Stimulated activated naive CD8-positive, alpha-beta T cell treated with anti-CD3 and anti-CD28 coated beads, Interleukin-15, Interleukin-2, amounts not matched to agents 100 ng/mL and 50 ng/mL, for 24 hours (primary cell): ENCODE data around the gene WDR75.

Experiments
- H3K27ac Mint-ChIP-seq: one replicate; pipeline ENCODE4 v1.8.0; 2021; ENCODE audit warnings: mild to moderate bottlenecking, mixed read lengths
- H3K27me3 Mint-ChIP-seq: one replicate; pipeline ENCODE4 v1.8.0; 2021; ENCODE audit warnings: mixed read lengths
- H3K36me3 Mint-ChIP-seq: one replicate; pipeline ENCODE4 v1.8.0; 2021; ENCODE audit warnings: low read depth, mixed read lengths
- H3K4me1 Mint-ChIP-seq: one replicate; pipeline ENCODE4 v1.8.0; 2021; ENCODE audit warnings: low read depth, mixed read lengths
- H3K4me3 Mint-ChIP-seq: one replicate; pipeline ENCODE4 v1.8.0; 2021; ENCODE audit warnings: mild to moderate bottlenecking, mixed read lengths
- H3K9me3 Mint-ChIP-seq: one replicate; pipeline ENCODE4 v1.8.0; 2021; ENCODE audit warnings: mixed read lengths

Gene WDR75

GRCh38 chr2:189521699-189522434 lies 80.6 kb downstream of the WDR75 start:
- Mint-ChIP-seq H3K4me3 (no peak overlapping the region), H3K27me3 (peaks cover 4% of the 10 kb centered on the region), H3K9me3 (no peaks in the 10 kb centered on the region)

GRCh38 chr2:189522435-189523151 lies 81.3 kb downstream of the WDR75 start:
- H3K4me3 Mint-ChIP-seq = no peak overlapping the region
- H3K36me3 Mint-ChIP-seq = no peaks in the 10 kb centered on the region
- no peak overlapping the region for H3K27ac Mint-ChIP-seq
- H3K27me3 Mint-ChIP-seq = no peaks in the 10 kb centered on the region
- H3K4me1 Mint-ChIP-seq = no peaks in the 10 kb centered on the region
- no peaks in the 10 kb centered on the region for H3K9me3 Mint-ChIP-seq

More at GRCh38 chr2:189521699-189522434, 80.6 kb downstream of the WDR75 start:
- Mint-ChIP-seq H3K36me3 (no peaks in the 10 kb centered on the region), H3K4me1 (no peaks in the 10 kb centered on the region), H3K27ac (no peak overlapping the region)

GRCh38 chr2:189524746-189525145 lies 83.5 kb downstream of the WDR75 start:
- no peaks in the 10 kb centered on the region for H3K27me3 Mint-ChIP-seq
- no peaks in the 10 kb centered on the region for H3K36me3 Mint-ChIP-seq
- H3K9me3 Mint-ChIP-seq = no peaks in the 10 kb centered on the region
- H3K4me1 Mint-ChIP-seq = no peaks in the 10 kb centered on the region
- H3K27ac Mint-ChIP-seq = no peak overlapping the region
- H3K4me3 Mint-ChIP-seq = no peak overlapping the region
